HG03108 (cell line): Measurements from ENCODE around the gene STX7.

Source experiments
- ATAC-seq: cut with Tn5 transposase; IDR thresholded peaks from one replicate; pipeline ENCODE4 v1.9.1; 2021; ENCODE audit warnings: moderate library complexity; ENCODE audit not compliant: unreplicated experiment

Gene STX7

GRCh38 chr6:132478266-132478665 lies 34.6 kb downstream of the STX7 start:
- no peak for ATAC-seq

- no peak for ATAC-seq
Measured at GRCh38 chr6:132476688-132477087, 36.2 kb downstream of the STX7 start.

- no peak for ATAC-seq
Measured at GRCh38 chr6:132475925-132476324, 37.0 kb downstream of the STX7 start.

DNA sequence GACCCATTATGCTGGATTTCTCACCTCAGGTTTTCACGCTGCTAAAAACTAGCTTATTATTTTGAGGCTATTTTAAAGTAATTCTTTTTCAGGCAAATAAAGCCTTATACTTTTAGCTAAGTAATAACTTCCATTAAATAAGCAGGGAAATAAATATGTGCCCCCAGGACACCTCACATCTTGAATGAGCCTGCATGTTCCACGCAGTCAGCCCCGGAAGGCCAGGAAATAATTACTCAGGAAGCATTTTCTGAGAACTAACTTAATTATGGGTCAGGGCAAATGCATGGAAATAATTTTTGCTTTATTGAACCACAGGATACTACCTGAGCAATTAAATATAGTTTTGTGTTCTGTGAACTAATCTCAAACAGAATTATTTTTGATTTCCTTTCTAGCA lies 41.1 kb downstream of the STX7 start:
- ATAC-seq, result no peak

GRCh38 chr6:132466952-132467351 lies 46.0 kb downstream of the STX7 start:
- ATAC-seq, result no peak

DNA sequence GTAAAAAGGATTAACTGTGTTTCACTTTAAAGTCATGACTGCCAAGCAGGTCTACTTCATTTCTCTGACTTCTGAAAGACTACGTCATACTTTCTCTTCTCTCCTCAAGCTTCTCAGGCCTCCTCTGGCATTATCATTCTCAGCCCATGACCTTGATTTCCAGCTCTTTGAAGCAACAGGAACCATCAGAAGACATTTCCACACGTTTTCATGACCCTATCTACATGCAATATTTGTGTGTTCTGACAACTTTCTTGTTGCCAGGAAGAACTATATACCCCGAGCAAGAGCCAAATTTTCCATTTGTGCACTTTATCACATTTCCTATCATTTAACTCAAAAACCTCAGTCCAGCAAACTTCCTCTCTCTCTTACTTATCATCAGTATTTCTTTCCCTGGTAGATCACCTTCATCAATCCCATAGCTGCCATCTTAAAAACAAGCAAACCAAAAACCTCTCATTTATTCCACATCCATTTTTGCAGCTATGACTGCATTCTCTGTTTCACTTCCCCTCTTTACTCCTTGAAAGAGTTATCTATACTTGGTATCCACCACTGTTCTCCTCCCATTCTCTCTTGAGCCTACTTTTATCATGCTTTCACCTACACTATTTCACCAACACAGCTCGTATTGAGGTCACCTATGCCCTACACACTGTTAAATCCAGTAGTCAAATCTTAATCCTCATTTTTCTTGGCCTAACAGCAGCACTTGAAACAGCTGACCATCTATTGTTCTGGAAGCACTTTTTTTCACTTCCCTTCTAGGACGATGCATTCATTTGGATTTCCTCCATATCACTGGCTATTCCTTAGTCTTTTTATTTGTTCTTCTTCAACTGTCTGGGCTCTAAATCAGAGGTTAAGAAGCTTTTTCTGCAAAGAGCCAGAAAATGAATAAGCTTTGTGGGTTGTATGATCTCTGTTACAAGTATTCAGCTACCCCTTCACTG lies 47.1 kb downstream of the STX7 start:
- peak; percentile 60 for ATAC-seq

DNA sequence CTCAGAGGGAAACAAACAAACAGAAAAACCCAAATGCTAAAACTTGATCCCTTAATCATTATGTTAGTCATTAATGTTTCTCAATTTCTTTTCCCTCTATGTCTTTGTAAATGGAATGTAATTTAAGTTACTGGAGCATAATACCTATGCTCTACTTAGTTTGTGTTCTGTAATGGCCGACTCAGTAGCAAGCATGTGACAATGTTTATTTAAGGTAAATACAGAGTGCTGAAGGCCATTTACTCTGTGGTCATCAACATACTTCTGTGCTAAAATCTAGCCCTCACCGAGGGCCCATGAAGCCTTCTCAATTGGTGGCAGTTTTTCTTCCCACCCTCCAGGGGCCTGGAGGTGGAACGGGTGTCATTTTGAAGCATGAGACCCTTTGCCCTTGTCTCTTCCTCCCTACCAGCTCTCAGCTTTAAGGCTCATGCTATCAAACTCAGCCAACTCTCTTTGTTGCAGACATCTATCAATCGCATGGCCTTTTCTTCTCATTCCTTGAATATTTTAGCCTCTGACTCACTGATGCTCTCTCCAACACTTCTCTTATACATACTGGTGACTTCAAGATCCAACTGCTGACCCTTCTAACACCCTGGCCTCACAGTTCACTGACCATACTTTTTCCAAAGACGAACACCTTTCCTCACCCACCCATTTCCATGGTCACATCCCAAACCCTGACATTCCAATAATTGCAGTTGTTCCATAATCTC lies 48.2 kb downstream of the STX7 start:
- ATAC-seq, result no peak

GRCh38 chr6:132461958-132462357 lies 51.0 kb downstream of the STX7 start:
- ATAC-seq, result no peak

DNA sequence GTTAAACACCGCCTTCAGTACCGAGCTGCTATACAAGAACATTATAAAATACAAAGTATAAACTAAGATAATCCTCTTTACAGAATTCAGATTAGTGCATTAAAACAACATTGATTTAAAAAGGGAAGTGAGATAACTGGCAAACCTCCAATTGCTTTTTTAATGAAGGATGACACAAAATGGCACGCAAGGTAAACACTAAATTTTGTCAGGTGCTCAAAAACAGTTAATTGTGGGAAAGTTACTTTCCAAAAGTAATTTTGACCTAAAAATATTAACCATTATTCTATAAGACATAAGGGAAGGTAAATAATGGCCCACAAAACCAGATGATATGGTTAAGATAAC lies 53.3 kb downstream of the STX7 start:
- no peak for ATAC-seq

GRCh38 chr6:132458887-132459604 lies 53.9 kb downstream of the STX7 start:
- no peak for ATAC-seq

DNA sequence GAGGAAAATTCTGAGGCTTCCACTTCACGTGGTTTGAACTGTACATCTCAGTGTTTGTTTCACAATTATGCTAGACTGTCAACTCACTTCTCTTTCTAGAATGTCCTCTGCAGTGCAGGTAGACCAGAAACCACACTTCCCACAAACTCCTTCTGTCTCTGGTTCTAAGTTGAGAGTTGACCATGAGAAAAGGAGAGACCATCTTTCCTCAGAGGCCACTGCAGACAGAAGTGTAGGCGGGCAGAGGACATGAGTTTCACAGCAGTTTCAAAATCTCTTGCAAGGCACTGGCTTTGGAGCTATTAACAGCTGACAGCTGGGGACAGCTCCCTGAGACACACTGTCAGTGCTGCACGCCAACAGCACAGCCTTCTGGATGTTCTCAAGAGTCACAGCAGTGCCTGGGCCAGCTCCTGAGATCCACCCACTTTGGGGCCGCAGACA lies 56.2 kb downstream of the STX7 start:
- ATAC-seq, result peak; percentile 92

DNA sequence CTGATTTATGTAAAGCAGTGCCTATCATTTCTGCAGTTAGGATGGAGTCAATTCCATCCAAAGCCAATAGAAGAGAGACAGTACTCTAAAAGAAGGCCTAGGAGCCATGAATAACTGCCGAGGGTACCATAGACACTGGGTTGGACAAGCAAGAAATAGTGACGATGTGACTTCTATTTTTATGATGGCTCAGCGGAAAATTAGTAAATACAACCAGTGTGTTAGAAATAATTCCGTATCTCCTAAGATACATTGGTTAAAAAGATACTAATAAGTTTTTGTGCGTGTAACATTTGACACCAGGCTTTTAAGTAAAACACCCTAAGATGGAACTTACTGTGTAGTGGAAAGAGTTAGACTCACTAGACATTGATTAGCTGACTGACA lies 66.1 kb downstream of the STX7 start:
- ATAC-seq, result no peak

- ATAC-seq, result no peak
Measured at GRCh38 chr6:132446141-132446854, 66.6 kb downstream of the STX7 start.

GRCh38 chr6:132445201-132445951 lies 67.5 kb downstream of the STX7 start:
- ATAC-seq, result no peak

- no peak for ATAC-seq
Measured at GRCh38 chr6:132443206-132443605, 69.7 kb downstream of the STX7 start.

DNA sequence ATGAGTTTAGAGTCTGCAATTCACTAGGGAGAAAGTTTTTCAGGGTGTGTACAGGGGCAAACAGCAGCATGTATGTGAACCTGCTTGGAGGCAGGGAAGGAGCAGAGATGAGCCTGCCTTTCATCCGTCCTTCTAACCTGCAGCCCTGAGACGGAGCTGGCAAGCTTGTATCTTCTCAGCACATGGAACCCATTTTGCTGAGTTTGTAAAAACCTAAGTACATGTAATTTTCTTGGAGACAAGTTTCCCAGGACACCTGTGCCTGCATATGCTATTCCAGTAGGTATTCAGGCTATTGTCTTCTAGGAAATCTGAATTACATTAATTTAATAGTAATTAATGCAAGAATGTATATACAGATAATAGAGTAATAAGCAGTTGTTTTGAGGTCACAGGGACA lies 82.8 kb downstream of the STX7 start:
- ATAC-seq, result no peak

DNA sequence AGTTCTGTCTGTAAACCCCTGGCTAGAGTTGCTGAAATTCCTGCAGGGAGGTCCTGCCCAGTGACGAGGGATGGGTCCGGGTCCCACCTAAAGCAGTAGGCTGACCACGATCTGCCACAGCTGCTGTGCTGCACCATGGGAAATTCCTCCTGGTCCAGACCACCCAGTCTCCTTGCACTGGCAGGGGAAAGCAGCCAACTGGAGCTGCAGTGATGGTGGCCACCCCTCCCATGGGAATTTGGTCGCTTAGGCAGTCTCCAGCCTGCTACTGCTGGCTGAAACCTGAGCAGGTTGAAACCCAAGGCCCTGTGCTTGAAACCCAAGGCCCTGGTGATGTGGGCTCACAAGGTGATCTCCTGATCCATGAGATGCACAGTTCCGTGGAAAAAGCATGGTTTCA lies 87.7 kb downstream of the STX7 start:
- no peak for ATAC-seq

DNA sequence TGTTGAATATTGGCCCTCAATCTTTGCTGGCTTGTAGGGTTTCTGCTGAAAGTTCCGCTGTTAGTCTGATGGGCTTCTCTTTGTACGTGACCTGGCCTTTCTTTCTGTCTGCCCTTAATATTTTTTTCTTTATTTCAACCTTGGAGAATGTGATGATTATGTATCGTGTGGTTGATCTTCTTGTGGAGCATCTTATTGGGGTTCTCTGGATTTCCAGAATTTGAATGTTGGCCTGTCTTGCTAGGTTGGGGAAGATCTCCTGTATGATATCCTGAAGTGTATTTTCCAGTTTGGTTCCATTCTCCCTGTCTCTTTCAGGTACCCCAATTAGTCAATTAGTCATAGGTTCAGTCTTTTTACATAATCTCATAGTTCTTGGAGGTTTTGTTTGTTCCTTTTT lies 89.1 kb downstream of the STX7 start:
- ATAC-seq, result no peak

- no peak for ATAC-seq
Measured at GRCh38 chr6:132418235-132418965, 94.5 kb downstream of the STX7 start.

- ATAC-seq, result no peak
Measured at GRCh38 chr6:132414761-132415160, 98.2 kb downstream of the STX7 start.
